ENCODE data around the gene ATG10. TPM values are rescaled to one million over a fixed set of nuclear protein-coding genes. Genes with fewer than 3 reads are reported as not detected.

Gene ATG10
- total RNA-seq, 1 donor from 2014 or later = 6.0 TPM

DNA sequence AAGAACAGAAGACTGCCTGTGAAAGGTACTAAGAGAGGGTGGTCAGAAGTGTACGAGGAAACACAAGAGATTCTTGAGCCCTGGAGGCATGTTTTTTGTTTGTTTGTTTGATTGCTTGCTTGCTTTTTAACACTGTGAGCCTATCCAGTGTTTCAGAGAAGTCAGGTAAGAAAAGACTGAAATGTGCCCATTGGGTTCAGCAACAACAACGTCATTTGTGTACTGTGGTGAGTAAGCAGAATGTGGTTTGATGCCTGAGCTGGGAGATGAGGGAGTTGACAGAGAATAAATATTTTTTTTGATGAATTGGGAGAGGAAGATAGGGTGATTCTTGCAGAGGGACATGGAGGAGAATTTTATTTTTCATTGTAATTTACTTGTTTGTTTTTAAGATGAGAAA is 233.2 kb downstream of the ATG10 start:
- TF ChIP-seq, protein P1, sequence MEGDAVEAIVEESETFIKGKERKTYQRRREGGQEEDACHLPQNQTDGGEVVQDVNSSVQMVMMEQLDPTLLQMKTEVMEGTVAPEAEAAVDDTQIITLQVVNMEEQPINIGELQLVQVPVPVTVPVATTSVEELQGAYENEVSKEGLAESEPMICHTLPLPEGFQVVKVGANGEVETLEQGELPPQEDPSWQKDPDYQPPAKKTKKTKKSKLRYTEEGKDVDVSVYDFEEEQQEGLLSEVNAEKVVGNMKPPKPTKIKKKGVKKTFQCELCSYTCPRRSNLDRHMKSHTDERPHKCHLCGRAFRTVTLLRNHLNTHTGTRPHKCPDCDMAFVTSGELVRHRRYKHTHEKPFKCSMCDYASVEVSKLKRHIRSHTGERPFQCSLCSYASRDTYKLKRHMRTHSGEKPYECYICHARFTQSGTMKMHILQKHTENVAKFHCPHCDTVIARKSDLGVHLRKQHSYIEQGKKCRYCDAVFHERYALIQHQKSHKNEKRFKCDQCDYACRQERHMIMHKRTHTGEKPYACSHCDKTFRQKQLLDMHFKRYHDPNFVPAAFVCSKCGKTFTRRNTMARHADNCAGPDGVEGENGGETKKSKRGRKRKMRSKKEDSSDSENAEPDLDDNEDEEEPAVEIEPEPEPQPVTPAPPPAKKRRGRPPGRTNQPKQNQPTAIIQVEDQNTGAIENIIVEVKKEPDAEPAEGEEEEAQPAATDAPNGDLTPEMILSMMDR (IDR thresholded peaks at IDR 0.05; ENCODE audit: borderline replicate concordance) = no peak
- Histone ChIP-seq H3K36me3 (no peaks in the 10 kb centered on the region), H3K4me1 (no peaks in the 10 kb centered on the region), H3K27me3 (ENCODE audit: low read depth) (no peaks in the 10 kb centered on the region), H3K27ac (replicated peaks) (no peak overlapping the region), H3K4me3 (no peak overlapping the region), H3K9me3 (replicated peaks) (no peaks in the 10 kb centered on the region)
- intact Hi-C loops (cut with micrococcal nuclease) = no loop called here
- DNase-seq = no peak

DNA sequence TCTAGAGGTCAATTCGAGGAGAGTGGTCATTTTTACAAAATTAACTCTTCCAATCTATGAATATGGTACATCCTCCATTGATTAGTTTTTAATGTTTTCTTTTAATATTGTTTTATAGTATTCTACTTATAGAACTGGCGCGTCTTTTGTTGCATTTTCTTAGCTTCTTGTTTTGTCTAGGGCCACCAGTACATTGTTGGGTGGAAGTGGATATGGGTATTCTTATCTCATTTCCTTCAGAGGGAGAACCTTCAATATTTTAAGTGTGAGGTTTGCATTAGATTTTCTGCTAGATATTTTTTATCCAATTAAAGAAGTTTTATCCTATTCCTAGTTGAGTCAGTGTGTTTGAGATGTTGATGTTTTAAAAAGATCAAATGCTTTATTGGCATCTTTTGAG is 236.5 kb downstream of the ATG10 start:
- no peak for DNase-seq
- no peaks in the 10 kb centered on the region for H3K9me3 ChIP-seq (replicated peaks)
- TF ChIP-seq, protein P1 (IDR thresholded peaks at IDR 0.05; ENCODE audit: borderline replicate concordance) = no peak
- H3K27me3 ChIP-seq (ENCODE audit: low read depth) = no peaks in the 10 kb centered on the region
- H3K4me3 ChIP-seq = no peak overlapping the region
- no peaks in the 10 kb centered on the region for H3K4me1 ChIP-seq
- no peaks in the 10 kb centered on the region for H3K36me3 ChIP-seq
- no peak overlapping the region for H3K27ac ChIP-seq (replicated peaks)
- intact Hi-C loops (cut with micrococcal nuclease) = no loop called here

DNA sequence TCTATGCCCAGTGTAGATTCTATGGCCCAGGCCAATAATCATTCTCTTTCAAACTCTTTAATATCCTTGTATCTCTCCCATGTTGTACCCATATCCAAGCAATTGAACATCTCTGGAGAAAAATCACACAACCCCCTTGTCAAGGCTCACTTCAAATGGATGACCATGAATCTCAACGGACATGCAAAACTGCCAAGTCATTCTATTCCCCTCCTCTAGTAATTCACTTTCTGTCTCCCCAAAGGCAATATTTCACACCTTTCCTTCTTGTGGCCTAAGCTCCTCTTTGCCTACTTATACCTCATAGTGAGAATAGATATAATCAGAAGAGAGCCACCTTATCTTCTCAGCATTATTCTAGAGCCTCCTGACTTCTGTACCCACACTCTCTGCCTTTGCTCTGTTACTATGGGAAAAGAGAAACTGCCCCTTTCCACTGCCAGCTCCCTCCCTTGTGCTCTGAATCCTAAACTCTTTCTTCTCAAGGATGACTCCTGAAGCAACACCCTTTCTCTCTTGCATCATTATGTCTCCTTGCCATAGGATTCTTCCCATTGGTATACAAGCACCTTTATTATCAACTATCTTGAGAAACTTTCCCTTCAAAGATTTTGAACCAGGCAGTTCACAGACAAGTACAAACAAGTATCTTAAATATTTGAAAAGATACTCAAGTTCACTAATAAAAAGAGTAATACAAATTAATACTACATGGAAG is 240.2 kb downstream of the ATG10 start:
- Histone ChIP-seq H3K9me3 (replicated peaks) (no peaks in the 10 kb centered on the region), H3K36me3 (no peaks in the 10 kb centered on the region), H3K27ac (replicated peaks) (no peak overlapping the region), H3K4me1 (no peaks in the 10 kb centered on the region), H3K4me3 (no peak overlapping the region), H3K27me3 (ENCODE audit: low read depth) (no peaks in the 10 kb centered on the region)
- TF ChIP-seq, protein P1 (IDR thresholded peaks at IDR 0.05; ENCODE audit: borderline replicate concordance) = no peak
- intact Hi-C loops (cut with micrococcal nuclease) = no loop called here
- no peak for DNase-seq

DNA sequence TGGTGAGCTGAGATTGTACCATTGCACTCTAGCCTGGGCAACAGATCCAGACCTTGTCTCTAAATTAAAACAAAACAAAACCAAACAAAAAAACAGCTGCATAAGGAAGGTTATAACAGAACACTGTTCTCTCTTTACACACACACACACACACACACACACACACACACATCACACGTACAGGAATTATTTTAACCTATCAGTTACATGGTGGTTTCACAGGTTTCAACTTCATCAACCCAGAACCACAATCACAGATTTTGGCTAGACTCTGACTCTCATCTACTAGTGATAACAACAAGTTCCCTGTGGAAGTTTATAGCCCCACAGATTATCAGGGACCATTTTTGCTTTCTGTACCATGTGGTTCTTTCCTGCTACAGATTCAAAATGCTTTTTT is 246.1 kb downstream of the ATG10 start:
- Histone ChIP-seq H3K36me3 (no peaks in the 10 kb centered on the region), H3K9me3 (replicated peaks) (no peaks in the 10 kb centered on the region), H3K4me1 (no peaks in the 10 kb centered on the region), H3K27me3 (ENCODE audit: low read depth) (no peaks in the 10 kb centered on the region), H3K27ac (replicated peaks) (no peak overlapping the region), H3K4me3 (no peak overlapping the region)
- TF ChIP-seq, protein P1 (IDR thresholded peaks at IDR 0.05; ENCODE audit: borderline replicate concordance) = no peak
- no peak for DNase-seq
- intact Hi-C loops (cut with micrococcal nuclease) = no loop called here

DNA sequence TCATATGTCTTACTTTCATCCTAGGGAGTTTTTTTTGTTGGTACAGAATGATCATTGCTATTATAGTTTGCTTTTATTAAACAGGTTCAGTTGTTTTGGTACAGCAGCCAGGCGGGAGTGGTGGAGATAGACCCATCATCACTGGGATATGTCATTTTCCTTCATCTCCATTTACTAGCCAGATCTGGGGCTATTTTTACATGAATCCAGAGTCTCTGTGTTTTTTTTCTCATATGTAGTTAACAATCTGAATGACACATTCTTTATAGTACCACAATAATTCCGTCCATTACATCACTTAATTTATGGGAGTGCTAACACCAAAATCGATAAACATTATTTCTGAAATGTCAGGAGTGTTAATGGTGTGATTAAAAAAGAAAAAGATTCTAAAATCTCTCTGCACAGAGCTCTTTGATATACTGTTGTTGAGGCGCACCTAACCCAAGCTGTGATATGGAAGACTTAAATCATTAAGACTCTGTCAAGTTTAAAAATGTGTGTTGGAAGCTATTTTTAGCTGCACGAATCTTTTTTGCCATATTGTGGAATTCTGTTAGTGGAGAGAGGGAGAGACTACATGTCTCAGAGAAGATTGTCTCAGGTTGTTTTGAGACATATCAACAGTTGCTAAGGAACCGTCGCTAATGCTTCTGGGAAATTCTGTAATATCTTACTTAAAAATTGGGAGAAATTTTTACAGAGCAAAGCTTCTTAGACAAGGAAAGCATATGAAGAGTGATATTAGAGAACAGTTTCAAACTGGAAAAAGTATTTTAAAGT is 246.7 kb downstream of the ATG10 start:
- intact Hi-C loops (cut with micrococcal nuclease) = no loop called here
- H3K27me3 ChIP-seq (ENCODE audit: low read depth) = no peaks in the 10 kb centered on the region

More for the DNA sequence above, 246.7 kb downstream of the ATG10 start:
- no peaks in the 10 kb centered on the region for H3K4me1 ChIP-seq
- DNase-seq = no peak
- no peak overlapping the region for H3K27ac ChIP-seq (replicated peaks)
- H3K36me3 ChIP-seq = no peaks in the 10 kb centered on the region
- no peaks in the 10 kb centered on the region for H3K9me3 ChIP-seq (replicated peaks)
- TF ChIP-seq, protein P1 (IDR thresholded peaks at IDR 0.05; ENCODE audit: borderline replicate concordance) = no peak
- H3K4me3 ChIP-seq = no peak overlapping the region

All from left ventricle myocardium inferior (tissue), 1 donor.